OCI-LY3 (cell line): ENCODE data around the gene HOXB3.

ENCODE experiments used
- CTCF ChIP-seq: fragments of 200-600, 300-600 bp; sonication (generic); IDR thresholded peaks from 2 replicates; pipeline ENCODE4 v1.5.1; 2014; ENCODE audit warnings: antibody characterized with exemption, low read length, low read depth
- EZH2phosphoT487 ChIP-seq: fragments of 200-600 bp; shearing (Covaris generic); IDR thresholded peaks from 2 replicates; pipeline ENCODE4 v1.6.1; 2018; ENCODE audit warnings: antibody characterized with exemption, mixed run types, low read depth

- TF ChIP-seq CTCF (peak; percentile 73), EZH2phosphoT487 (no peak)
Measured at GRCh38 chr17:48636177-48637018, 46.4 kb upstream of the HOXB3 start.
